Sigmoid colon (tissue), 4 donors: Measurements from ENCODE around the gene CNTN2.

Source experiments
- EP300 ChIP-seq, 4 donors: sonication (generic); formaldehyde crosslinking; IDR thresholded peaks; one replicate each; pipeline ENCODE4 v1.6.1; 2017; ENCODE audit warnings: antibody characterized with exemption in 4 of 4
- POLR2A ChIP-seq, 2 donors: fragments of 450-650 bp; IDR thresholded peaks; one replicate each; pipeline ENCODE4 v1.6.1; 2016; ENCODE audit warnings: antibody characterized with exemption in 2 of 2, mild to moderate bottlenecking in 2 of 2, moderate library complexity in 2 of 2
- POLR2AphosphoS5 ChIP-seq, 4 donors: sonication (generic); formaldehyde crosslinking; IDR thresholded peaks; one replicate each; pipeline ENCODE4 v1.6.1; 2017; ENCODE audit warnings: antibody characterized with exemption in 4 of 4
- TF ChIP-seq, protein P1 (sequence below), 4 experiments: fragments of 450-650 bp in 3 of 4; fragments of 200-600 bp in 1 of 4; IDR thresholded peaks; one replicate each; pipeline ENCODE4 v1.5.1; 2016 to 2019; ENCODE audit warnings: antibody characterized with exemption in 4 of 4, mild to moderate bottlenecking in 3 of 4, moderate library complexity in 2 of 4

DNA sequence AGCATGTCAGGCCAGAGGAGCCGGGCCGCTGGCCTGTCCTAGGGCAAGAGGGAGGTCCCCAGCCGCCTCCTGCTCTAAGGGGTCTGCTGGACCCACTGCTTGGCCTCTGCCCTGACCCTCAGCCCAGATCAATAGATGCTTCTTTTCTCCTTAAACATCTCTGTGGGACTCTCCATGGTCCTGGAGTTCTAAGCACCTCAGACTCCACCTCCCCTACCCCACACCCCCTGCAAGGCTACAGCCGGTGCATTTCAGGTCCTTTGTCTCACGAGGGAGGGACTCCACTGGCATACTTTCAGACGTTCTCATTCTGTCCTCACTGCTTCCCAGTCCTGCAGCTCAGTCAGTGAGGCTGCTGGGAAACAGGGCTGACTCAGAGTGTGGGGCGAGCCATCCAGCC, 11.0 kb downstream of the CNTN2 start:
- TF ChIP-seq, protein P1, sequence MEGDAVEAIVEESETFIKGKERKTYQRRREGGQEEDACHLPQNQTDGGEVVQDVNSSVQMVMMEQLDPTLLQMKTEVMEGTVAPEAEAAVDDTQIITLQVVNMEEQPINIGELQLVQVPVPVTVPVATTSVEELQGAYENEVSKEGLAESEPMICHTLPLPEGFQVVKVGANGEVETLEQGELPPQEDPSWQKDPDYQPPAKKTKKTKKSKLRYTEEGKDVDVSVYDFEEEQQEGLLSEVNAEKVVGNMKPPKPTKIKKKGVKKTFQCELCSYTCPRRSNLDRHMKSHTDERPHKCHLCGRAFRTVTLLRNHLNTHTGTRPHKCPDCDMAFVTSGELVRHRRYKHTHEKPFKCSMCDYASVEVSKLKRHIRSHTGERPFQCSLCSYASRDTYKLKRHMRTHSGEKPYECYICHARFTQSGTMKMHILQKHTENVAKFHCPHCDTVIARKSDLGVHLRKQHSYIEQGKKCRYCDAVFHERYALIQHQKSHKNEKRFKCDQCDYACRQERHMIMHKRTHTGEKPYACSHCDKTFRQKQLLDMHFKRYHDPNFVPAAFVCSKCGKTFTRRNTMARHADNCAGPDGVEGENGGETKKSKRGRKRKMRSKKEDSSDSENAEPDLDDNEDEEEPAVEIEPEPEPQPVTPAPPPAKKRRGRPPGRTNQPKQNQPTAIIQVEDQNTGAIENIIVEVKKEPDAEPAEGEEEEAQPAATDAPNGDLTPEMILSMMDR (IDR thresholded peaks at IDR 0.05) = no peak
- TF ChIP-seq EP300 (IDR thresholded peaks at IDR 0.05) (no peak), POLR2A (IDR thresholded peaks at IDR 0.05) (no peak), POLR2AphosphoS5 (IDR thresholded peaks at IDR 0.05) (no peak)
